Left renal pelvis (tissue), 4 donors: ENCODE results near the gene RABGAP1L. TPM values are rescaled to one million over a fixed set of nuclear protein-coding genes. Genes with fewer than 3 reads are reported as not detected.
A peak's percentile ranks its signal among the peaks of the same experiment; 100 is the strongest.
"Not testable (repeated sequence)": the region's sequence is repeated elsewhere in the genome, so short reads cannot be mapped to it uniquely, and the experiment has no call there.

Source experiments
- DNase-seq, 4 donors: peaks; one replicate each; pipeline ENCODE4 v3.0.0-alpha.2; 2013; ENCODE audit warnings: low read depth in 4 of 4, low spot score in 3 of 4
- polyA plus RNA-seq, 4 donors: library from polyadenylated mRNA; unstranded; fragments of 120-200 nt; gene quantifications; one replicate each; pipeline ENCODE4 v1.2.1, GENCODE V29; 2013; ENCODE audit not compliant: insufficient read length in 4 of 4

The RABGAP1L gene
- polyA plus RNA-seq, 4 donors: 23.9 to 32.5 (median 28.4) TPM

DNA sequence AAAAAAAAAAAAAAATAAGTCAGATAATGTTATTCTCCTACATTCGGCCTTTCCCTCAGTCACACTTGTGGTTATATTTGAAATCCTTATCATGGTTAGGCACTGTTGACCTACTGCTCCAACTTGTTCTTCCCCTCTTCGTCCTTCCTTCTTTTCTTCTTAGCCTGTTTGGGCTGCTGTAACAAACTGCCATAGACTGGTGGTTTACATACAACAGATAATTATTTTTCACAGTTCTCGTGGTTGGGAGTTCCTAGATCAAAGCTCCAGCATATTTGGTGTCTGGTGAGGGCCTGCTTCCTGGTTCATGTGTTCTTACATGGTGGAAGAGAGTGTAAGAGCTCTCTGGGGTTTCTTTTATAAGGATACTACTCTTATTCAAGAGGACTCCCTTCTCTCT is 73.4 kb downstream of the RABGAP1L start:
- no peak for DNase-seq

- DNase-seq: not testable (repeated sequence)
Observed at GRCh38 chr1:174238845-174239501, 79.7 kb downstream of the RABGAP1L start.

DNA sequence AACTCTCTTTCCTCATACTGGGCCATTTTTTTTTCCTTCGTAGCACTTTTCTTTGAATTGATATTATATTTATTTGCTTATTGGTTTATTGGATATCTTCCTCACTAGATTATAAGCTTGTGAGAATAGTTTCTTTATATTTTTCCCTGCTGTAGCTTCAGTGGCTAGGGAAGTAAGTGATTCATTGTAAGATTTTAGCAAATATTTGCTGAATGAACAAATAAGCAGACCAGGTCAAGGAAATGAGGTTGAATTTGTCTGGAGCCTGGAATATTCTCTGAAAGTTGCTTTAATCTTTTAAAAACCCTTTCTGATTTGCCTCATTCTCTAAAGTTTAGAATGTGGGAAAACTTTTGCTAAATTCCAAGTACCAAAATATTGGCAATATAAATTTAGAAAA is 80.2 kb downstream of the RABGAP1L start:
- no peak for DNase-seq

DNA sequence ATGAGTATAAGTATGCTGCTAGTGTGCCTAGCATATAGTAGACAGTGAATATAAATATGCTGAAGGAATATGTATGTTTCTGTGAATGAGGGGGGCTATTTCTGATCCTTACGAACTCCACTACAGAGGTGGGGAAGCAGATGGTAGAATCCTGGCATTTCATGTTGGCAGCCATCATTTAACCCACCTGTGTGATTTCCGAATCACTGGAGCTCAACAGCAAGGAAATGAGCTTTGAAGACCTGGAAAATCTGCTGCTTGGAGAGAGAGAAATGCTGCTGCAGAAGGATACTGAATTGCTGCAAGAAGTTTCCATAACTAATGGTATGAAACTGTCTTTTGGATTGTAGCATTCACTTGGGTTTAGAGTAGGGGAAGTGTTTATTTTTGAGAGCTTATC is 83.5 kb downstream of the RABGAP1L start:
- no peak for DNase-seq

- no peak for DNase-seq
Observed at GRCh38 chr1:174243451-174244000, 84.2 kb downstream of the RABGAP1L start.

DNA sequence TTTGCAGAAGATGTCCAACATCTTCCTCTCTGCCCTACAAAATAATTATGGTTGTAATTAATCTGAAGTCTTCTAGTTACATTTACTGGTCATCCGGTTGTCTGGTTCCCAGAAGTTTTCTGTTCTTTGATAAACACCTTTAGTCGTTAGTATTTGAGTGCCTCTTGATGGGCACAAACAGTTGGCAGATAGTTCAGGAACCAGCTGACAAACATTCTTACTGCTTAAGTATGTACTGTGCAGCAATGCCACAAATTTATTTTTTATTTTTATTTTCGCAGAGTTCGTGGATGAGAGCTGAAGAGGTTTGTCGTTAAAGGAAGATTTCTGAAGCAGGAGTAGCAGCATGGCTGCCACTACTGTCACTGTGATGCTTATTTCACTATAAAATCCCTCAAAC is 84.7 kb downstream of the RABGAP1L start:
- DNase-seq: no peak

DNA sequence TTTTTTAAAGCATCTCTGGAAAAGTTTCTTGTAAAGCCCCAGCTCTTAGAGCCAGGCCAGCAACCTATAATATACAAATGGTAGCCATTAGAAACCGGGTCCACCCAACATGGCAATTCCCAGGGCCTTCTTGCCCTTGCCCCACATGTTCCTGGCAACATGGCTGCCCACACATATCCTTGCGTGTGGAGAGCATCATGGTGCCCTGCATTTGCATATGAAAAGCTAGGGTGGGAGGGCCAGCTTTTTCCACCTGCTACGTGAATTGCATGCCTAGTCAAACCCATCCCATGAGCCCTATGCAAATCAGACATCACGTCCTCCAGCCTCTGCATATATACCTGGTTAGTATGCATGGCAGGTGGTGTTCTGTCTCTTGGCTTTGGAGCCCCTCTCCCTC is 88.2 kb downstream of the RABGAP1L start:
- no peak for DNase-seq

- no peak for DNase-seq
Observed at GRCh38 chr1:174248041-174248440, 88.7 kb downstream of the RABGAP1L start.

DNA sequence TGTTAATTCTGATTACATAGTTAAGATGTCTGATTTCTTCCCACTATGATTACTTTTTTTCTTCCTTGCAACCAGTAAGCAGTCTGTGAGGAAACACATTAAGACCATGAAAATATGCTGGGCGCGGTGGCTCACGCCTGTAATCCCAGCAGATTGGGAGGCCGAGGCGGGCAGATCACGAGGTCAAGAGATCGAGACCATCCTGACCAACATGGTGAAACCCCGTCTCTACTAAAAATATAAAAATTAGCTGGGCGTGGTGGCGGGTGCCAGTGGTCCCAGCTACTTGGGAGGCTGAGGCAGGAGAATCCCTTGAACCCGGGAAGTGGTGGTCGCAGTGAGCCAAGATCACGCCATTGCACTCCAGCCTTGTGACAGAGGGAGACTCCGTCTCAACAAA is 97.1 kb downstream of the RABGAP1L start:
- DNase-seq: not testable (repeated sequence)

GRCh38 chr1:174258148-174258550 is 98.8 kb downstream of the RABGAP1L start:
- DNase-seq: no peak

GRCh38 chr1:174262349-174263241 is 103.3 kb downstream of the RABGAP1L start:
- DNase-seq: peak; percentile 28 to 44 (median 38)

DNA sequence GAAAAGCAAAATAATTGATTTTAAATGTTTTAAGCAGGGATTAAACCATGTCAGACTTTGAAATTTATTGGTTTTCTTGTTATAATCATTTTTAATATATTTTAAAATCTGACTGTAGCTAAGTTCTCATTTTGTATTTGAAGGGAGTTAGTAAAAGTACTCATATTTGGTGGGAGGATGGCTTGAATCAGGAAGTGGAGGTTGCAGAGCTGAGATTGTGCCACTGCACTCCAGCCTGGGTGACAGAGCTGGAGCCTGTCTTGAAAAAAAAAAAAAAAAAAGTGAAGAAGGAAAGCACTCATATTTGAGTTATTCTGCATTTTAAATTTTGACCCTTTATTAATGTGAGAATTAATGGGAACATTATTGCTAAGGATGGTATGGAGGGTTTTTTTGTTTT is 106.0 kb downstream of the RABGAP1L start:
- no peak for DNase-seq

DNA sequence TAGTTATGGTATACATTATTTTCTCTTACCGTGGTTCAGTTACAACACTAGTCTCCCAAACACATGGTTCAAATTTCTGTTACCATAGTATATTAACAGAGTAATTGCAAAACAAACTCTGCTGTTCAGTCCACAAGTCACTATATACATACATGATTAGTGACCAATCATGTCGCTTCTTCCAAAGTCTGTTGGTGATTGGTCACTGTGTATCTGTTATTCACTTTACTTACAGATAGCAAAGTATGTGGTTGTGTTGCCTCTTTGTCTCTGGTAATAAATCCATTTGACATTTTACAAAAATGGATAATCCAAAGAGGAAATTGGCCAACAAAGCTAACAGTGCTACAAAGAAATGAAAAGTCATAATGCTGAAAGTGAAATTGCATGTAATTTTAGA is 107.2 kb downstream of the RABGAP1L start:
- DNase-seq: no peak

DNA sequence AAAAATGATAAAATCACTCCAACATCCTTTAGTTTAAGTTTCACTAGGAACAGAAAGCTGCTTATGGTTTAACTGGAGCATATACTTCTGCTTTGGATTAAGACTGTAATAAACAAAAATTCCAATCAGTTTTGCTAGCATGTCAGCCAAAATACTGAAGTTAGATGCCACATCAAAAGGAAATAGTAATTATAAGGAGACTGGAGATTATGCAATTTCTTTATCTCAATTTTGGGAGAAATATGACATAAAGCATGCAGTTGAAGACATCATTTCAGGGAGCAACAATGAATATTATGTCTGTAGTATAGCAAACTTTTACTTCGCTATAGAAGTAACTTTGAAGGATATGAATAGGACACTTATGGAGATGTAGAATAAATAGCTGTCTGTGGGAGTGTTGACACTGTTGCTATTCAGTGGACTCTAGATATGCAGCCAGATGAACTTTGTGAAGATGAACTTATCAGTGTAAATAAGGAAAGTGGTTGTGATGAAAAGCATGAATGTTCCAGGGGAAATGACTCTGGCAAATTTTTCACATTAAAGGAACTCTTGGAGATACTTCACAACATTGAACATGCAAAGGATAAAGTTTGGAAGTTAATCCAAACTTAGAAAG is 107.8 kb downstream of the RABGAP1L start:
- DNase-seq: no peak

DNA sequence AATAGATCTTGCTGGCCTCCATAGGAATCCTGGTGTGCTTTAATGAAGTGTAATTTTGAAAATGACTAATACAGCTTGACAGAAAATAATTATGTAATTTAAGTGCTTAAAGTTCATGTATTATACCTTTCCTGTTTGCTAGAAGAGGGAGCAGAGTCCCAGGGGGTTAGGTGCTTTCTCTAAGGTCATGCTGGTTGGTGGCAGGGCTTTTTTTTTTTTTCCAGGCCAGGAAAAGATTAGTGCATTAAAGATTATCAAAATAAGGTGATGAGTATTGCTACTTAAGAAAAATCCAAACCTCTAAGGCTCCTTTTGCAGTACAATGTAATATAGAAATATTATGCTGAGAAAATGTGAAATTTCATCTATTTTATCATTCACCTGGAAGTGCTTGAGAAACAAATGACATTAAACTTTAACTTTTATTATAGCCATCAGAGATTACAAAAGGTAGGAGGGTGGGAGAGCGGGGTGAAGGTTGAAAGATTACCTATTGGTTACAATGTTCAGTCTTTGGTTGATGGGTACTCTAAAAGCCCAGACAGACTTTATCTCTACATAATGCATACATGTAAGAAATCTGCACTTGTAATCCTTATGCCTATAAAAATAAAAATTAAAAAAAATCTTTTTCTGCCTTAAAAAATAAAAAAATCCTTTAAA is 110.8 kb downstream of the RABGAP1L start:
- no peak for DNase-seq

- DNase-seq: no peak
Observed at GRCh38 chr1:174273190-174273589, 113.9 kb downstream of the RABGAP1L start.

GRCh38 chr1:174273776-174274175 is 114.5 kb downstream of the RABGAP1L start:
- no peak for DNase-seq

GRCh38 chr1:174274452-174274851 is 115.1 kb downstream of the RABGAP1L start:
- DNase-seq: no peak

DNA sequence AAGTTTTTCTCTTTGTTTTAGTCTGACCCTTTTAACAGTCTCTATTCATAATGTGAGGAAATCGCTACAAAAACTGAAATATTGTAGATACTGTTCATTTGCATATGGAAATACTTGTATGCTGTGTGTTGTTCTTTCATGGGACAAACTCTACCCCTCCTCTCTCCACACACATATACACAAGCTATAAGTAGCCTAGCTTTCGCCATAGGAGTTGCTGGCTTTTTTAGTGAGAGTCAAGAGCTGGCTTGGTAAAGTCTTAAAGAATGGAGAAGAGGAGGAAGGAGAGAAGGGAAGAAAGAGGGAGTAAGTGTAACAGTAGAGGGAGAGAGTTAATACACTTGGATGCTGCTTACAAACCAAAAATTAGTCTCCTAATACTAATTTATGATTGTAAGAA is 115.6 kb downstream of the RABGAP1L start:
- DNase-seq: no peak

- DNase-seq: no peak
Observed at GRCh38 chr1:174276087-174276486, 116.8 kb downstream of the RABGAP1L start.

GRCh38 chr1:174284052-174284451 is 124.7 kb downstream of the RABGAP1L start:
- DNase-seq: no peak
